GF-D8 (cell line): Measurements from ENCODE around the gene FRMD3.
A peak's percentile ranks its signal among the peaks of the same experiment; 100 is the strongest.

Experiments used
- DNase-seq: peaks from one replicate; lab custom pipeline; 2025; lab: John Stamatoyannopoulos, UW

FRMD3 gene

GRCh38 chr9:83234541-83234940 lies 303.7 kb downstream of the FRMD3 start:
- no peak for DNase-seq

DNA sequence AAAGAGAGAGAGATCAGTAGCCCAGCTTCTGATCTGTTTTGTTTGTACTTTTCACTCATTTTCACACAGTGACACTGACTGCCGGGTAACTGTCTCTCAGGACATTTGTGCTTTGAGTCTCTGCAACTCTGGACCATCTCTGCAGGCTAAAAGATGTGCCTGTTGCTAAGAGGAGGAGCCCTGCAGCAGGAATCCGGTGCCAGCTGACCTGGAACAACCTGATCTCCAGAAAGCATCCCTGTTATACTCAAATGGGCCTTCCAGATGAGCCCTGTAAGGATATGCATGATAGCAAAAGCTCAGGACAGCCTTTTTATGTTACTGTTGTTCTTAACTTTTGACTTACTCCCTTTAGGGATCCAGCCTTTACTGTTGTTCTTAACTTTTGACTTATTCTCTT lies 304.6 kb downstream of the FRMD3 start:
- DNase-seq: no peak

DNA sequence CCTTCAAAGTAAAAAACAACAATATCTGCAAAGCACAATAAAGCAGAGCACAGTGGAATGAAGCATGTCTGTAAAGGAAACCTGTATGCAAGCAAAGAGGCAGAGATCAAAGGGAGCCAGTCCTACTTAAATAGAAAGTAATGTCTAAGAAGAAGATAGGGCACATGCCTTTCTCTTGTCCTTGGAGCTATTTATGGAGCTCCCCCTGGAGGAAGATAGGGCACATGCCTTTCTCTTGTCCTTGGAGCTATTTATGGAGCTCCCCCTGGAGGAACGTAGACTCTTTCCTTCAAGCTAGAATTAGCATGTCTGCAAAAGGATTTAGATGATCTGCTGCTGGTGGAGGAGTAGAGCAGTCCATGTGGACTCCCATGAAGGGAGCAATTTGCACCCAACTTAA lies 307.2 kb downstream of the FRMD3 start:
- DNase-seq: no peak

DNA sequence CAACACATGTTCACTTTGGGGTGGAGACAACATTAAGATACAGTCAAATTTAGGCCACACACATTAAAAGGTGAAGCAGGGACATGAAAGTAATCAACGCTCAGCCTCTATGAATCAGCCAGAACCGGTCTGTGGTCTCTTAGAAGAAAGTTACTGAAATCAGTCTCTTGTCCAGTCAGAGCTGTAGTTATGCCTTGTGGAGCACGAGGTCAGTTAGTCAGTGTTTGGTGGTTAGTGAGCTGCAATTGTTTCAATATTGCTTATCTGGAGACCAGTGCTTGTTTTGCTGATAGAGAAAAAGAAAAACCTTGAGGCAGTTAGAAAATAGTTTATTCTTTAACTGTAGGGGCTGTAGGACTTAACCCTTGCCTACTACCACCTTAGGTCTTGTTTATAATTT lies 317.5 kb downstream of the FRMD3 start:
- no peak for DNase-seq

- DNase-seq: no peak
These were observed 318.2 kb downstream of the FRMD3 start for GRCh38 chr9:83219924-83220438.

- no peak for DNase-seq
These were observed 318.9 kb downstream of the FRMD3 start for GRCh38 chr9:83219154-83219923.

DNA sequence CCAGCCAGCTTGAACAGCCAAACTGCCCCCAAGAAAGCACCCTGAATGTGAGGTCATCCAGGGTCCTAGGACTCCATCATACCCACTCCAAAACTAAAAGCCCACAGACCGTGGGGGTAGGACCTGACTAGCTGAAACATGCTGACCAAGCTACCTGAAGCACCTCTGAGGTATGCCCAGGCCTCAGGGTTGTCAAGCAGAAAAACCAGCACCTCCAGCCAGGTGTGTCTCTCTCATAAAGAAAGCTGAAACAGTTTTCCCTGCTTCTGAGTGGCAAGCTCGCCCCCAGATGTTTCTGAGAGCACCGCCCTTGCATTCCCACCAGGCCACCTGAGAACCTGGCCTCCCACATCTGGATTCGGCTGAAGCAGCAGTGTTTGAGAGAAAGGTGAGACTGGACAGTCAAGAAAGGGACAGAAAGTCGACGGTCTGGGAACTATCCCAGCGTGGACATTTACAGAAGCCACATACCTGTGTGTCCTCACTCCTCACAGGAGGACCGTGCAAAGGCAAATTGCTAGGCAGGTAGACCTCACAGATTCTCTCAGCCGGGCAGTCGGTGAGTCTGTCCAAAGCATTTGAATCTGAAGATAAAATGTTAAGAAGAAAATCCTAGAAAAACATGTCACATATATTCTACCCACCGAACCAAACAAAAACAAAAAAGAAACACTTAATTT lies 319.6 kb downstream of the FRMD3 start:
- no peak for DNase-seq

DNA sequence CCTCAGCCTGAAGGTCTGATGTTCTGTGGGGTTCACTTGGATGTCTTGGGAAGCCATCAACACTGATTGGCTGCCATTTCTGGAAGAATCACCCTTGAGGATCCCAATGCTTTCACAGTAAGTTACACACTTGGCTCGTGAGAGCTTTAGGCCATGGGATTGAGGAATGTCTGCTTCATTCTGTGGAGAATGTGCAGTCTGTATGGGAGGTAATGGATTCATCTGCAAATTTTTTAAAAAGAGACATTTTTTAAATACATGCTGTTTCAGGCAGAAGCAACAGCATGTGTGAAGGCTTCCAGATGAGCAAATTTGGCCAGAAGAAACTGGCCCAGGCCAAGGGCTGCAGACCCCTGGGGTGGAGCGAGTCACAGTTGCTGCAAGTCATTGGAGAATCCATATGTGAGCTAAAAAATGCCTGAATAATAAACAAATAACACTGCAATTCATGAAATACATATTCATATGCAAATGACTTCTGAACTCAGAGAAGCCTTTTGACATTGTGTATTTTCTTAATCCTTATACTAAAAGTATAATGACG lies 328.9 kb downstream of the FRMD3 start:
- DNase-seq: no peak

GRCh38 chr9:83208065-83208850 lies 329.9 kb downstream of the FRMD3 start:
- DNase-seq: peak; percentile 59

DNA sequence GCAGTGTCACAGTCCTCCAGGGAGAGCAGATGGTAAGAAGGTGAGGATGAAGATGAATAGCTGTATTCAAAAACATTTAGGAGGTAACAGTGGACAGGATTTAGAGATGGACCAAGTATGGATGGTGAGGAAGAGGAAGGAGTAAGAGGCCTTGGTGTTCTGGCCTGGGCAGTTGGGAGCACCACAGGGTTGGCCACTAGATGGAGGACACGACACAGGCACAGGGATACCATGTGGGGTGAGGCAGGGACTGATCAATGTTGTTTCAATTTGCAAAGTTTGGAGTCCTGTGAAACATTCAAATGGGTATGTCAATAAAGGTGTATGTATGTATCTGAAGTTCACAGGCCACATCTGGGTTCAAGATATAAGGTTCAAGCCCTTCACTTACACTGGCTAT lies 334.2 kb downstream of the FRMD3 start:
- no peak for DNase-seq

GRCh38 chr9:83200531-83200930 lies 337.7 kb downstream of the FRMD3 start:
- no peak for DNase-seq

GRCh38 chr9:83199832-83200231 lies 338.4 kb downstream of the FRMD3 start:
- DNase-seq: no peak

DNA sequence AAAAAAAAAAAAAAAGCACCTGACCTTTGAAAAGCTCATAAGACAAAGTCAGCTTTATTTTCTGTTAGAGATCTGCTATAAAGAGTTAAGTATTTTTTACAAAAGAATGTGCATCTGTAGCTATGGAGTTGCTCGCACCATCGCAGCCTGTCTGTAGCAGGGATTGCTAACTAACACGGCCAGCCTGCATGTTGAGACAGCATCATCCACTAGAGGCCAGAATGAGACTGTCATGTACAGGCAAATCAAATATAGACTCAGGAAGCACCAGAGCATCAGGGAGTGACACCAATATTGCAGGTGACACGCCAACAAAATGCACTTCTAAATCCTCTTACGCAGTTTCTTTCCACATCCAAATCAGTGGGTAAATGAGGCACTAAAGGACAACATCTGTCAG lies 339.0 kb downstream of the FRMD3 start:
- no peak for DNase-seq

DNA sequence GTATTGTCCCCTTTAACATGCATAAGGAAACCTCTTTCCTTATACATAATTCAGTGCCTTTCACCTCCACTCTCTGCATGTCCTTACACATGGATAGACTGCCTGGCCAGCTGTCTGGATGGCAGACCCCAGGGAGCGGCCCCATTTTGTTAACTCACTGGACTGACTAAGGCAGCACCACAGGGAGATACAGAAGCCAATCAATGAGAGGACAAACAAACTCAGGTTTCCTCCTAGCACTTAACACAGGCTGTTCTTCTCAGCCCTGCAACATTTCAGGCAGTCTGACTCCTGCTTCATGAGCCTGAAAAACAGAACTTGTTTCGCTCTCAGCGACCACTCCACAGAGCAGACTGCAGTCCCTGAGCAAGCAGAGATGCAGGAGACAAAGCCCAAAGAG lies 339.8 kb downstream of the FRMD3 start:
- no peak for DNase-seq

GRCh38 chr9:83197591-83197990 lies 340.6 kb downstream of the FRMD3 start:
- no peak for DNase-seq

- DNase-seq: no peak
These were observed 341.3 kb downstream of the FRMD3 start for GRCh38 chr9:83196946-83197345.
